ENCODE data around the gene PLA2R1. TPM values are rescaled to one million over a fixed set of nuclear protein-coding genes. Genes with fewer than 3 reads are reported as not detected.

Gene PLA2R1
- total and polyA plus RNA-seq, 10 of the 15 experiments (the other 5 are each of a cell fraction or from before 2014, with no cell fraction given) = 0.01 to 0.05 (median 0.02) TPM; not detected in 6

DNA sequence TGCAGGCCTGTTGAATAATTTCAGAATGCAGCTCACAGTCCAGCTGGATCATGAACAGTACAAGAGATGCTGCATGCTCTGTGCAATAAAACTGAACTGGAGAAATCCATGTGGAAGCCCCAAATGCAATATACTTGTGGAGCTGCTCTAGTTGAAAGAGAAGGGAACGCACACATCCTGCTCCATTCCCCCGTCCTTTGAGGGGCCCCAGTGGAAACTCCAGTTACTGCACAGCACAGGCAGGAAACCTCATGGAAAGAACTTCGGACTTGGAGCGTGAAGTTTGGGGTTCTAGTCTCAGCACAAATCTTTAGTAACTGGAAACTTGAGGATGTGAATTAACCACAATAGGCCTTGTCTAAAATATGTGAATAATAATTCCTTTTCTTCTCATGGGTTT lies 73.2 kb downstream of the PLA2R1 start:
- DNase-seq (ENCODE audit: low read depth, low spot score) = no peak
- POLR2A ChIA-PET = no interaction called here
- Histone ChIP-seq H3K36me3 (ENCODE audit: control insufficient read depth in 2 of 2, insufficient read depth in 2 of 2, low read length in 1 of 2) (no peaks in the 10 kb centered on the region), H3K27ac (ENCODE audit: control insufficient read depth, insufficient read depth) (no peak overlapping the region), H3K27me3 (replicated peaks in 1 of 2; ENCODE audit: control insufficient read depth in 2 of 2, insufficient read depth in 2 of 2, low read length in 1 of 2) (peaks cover 0 to 5% of the 10 kb centered on the region in 2 experiments; a peak in 2 of 4 replicates), H3K4me3 (no peak overlapping the region), H3K4me2 (ENCODE audit: control insufficient read depth, insufficient read depth) (no peak overlapping the region), H3K79me2 (ENCODE audit: control insufficient read depth, insufficient read depth, low read length) (no peaks in the 10 kb centered on the region), H3K4me1 (ENCODE audit: control insufficient read depth, insufficient read depth, low read length) (no peaks in the 10 kb centered on the region), H3K9me3 (replicated peaks; ENCODE audit: control insufficient read depth, insufficient read depth, low read length) (no peaks in the 10 kb centered on the region), H4K20me1 (ENCODE audit: control insufficient read depth, insufficient read depth) (no peaks in the 10 kb centered on the region), H3K9ac (ENCODE audit: control insufficient read depth, insufficient read depth, low read length) (no peak overlapping the region), H2AFZ (ENCODE audit: control insufficient read depth, low read depth, low read length) (no peak overlapping the region)
- CTCF ChIA-PET = no interaction called here
- RAD21 ChIA-PET (ENCODE audit: unreplicated experiment) = no interaction called here
- TF ChIP-seq, protein P1, sequence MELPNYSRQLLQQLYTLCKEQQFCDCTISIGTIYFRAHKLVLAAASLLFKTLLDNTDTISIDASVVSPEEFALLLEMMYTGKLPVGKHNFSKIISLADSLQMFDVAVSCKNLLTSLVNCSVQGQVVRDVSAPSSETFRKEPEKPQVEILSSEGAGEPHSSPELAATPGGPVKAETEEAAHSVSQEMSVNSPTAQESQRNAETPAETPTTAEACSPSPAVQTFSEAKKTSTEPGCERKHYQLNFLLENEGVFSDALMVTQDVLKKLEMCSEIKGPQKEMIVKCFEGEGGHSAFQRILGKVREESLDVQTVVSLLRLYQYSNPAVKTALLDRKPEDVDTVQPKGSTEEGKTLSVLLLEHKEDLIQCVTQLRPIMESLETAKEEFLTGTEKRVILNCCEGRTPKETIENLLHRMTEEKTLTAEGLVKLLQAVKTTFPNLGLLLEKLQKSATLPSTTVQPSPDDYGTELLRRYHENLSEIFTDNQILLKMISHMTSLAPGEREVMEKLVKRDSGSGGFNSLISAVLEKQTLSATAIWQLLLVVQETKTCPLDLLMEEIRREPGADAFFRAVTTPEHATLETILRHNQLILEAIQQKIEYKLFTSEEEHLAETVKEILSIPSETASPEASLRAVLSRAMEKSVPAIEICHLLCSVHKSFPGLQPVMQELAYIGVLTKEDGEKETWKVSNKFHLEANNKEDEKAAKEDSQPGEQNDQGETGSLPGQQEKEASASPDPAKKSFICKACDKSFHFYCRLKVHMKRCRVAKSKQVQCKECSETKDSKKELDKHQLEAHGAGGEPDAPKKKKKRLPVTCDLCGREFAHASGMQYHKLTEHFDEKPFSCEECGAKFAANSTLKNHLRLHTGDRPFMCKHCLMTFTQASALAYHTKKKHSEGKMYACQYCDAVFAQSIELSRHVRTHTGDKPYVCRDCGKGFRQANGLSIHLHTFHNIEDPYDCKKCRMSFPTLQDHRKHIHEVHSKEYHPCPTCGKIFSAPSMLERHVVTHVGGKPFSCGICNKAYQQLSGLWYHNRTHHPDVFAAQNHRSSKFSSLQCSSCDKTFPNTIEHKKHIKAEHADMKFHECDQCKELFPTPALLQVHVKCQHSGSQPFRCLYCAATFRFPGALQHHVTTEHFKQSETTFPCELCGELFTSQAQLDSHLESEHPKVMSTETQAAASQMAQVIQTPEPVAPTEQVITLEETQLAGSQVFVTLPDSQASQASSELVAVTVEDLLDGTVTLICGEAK (IDR thresholded peaks at IDR 0.05; ENCODE audit: borderline replicate concordance) = no peak
- WGBS (ENCODE audit: insufficient coverage, insufficient replicate concordance, low lambda C conversion rate, missing lambda C conversion rate) = 77% methylated on average over 4 of the region's 4 CpGs
- ATAC-seq = no peak
- no TSS peak for BruUV-seq (replicated peaks)
- intact Hi-C loops (cut with micrococcal nuclease; ENCODE audit: unreplicated experiment) = no loop called here
- no peak for FAIRE-seq
- in situ Hi-C loops (cut with MboI) = loop anchor here (10.0 kb wide), 1 partner anchor 1084 kb away; no protein-coding TSS in a partner anchor
- SMC1A ChIA-PET (ENCODE audit: uncharacterized antibody, unreplicated experiment) = no interaction called here

DNA sequence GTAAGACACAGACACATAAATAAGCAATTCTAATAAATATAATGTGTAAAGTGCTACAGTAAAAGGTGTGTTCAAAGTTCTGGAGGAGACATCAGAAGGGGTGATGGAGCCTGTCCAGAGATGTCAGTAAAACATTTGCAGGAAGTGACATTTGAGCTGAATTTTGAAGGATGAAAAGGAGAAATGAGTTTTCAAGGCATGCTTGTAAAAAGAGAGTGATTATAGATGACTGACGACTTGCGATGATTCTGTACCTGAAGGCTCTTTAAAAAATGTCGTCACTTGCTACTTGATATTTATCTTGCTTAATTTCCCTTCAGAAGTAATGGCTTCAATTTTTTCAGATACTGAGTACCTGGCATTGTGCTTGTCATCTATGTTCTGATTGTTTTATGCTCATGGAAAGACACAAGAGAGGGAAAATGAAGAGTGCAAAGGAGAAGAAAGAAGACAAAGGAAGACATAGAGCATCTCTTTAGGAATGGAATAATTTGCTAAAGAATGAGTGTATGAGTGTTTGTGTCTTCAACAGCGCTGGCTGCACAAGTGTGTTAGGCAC lies 73.9 kb downstream of the PLA2R1 start:
- H3K4me1 ChIP-seq (ENCODE audit: control insufficient read depth, insufficient read depth, low read length) = no peaks in the 10 kb centered on the region
- ChIA-PET RAD21 (ENCODE audit: unreplicated experiment) (no interaction called here), POLR2A (no interaction called here), SMC1A (ENCODE audit: uncharacterized antibody, unreplicated experiment) (interaction anchor here (0.7 to 1.0 kb wide), 2 partner anchors 387 to 870 kb away, joined by 3 read pairs; no protein-coding TSS in a partner anchor), CTCF (interaction anchor here (0.6 kb wide), 1 partner anchor 527 kb away, joined by 3 read pairs; no protein-coding TSS in a partner anchor)
- no TSS peak for BruUV-seq (replicated peaks)
- H3K9me3 ChIP-seq (replicated peaks; ENCODE audit: control insufficient read depth, insufficient read depth, low read length) = no peaks in the 10 kb centered on the region
- H3K79me2 ChIP-seq (ENCODE audit: control insufficient read depth, insufficient read depth, low read length) = no peaks in the 10 kb centered on the region
- no peak overlapping the region for H3K27ac ChIP-seq (ENCODE audit: control insufficient read depth, insufficient read depth)
- ATAC-seq (no peak), DNase-seq (ENCODE audit: low read depth, low spot score) (no peak), FAIRE-seq (no peak)
- peaks cover 0 to 5% of the 10 kb centered on the region in 2 experiments; a peak in 2 of 4 replicates for H3K27me3 ChIP-seq (replicated peaks in 1 of 2; ENCODE audit: control insufficient read depth in 2 of 2, insufficient read depth in 2 of 2, low read length in 1 of 2)
- no peak overlapping the region for H2AFZ ChIP-seq (ENCODE audit: control insufficient read depth, low read depth, low read length)
- in situ Hi-C loops (cut with MboI) = loop anchor here (10.0 kb wide), 1 partner anchor 1084 kb away; no protein-coding TSS in a partner anchor
- H3K4me2 ChIP-seq (ENCODE audit: control insufficient read depth, insufficient read depth) = no peak overlapping the region
- intact Hi-C loops (cut with micrococcal nuclease; ENCODE audit: unreplicated experiment) = no loop called here
- no peak overlapping the region for H3K4me3 ChIP-seq
- WGBS (ENCODE audit: insufficient coverage, insufficient replicate concordance, low lambda C conversion rate, missing lambda C conversion rate) = 34% methylated on average over 4 of the region's 4 CpGs
- H3K36me3 ChIP-seq (ENCODE audit: control insufficient read depth in 2 of 2, insufficient read depth in 2 of 2, low read length in 1 of 2) = no peaks in the 10 kb centered on the region
- no peaks in the 10 kb centered on the region for H4K20me1 ChIP-seq (ENCODE audit: control insufficient read depth, insufficient read depth)
- H3K9ac ChIP-seq (ENCODE audit: control insufficient read depth, insufficient read depth, low read length) = no peak overlapping the region
- TF ChIP-seq BACH1 (IDR thresholded peaks at IDR 0.05; ENCODE audit: borderline replicate concordance) (no peak), SMAD5 (IDR thresholded peaks at IDR 0.05; ENCODE audit: low read depth) (no peak), GATAD2B (conservative IDR thresholded peaks at IDR 0.05; ENCODE audit: low read depth) (no peak), HCFC1 (IDR thresholded peaks at IDR 0.05; ENCODE audit: low read length) (no peak), CHD4 (IDR thresholded peaks at IDR 0.05) (no peak), NFXL1 (IDR thresholded peaks at IDR 0.05; ENCODE audit: borderline replicate concordance) (no peak)
- TF ChIP-seq, protein P2, sequence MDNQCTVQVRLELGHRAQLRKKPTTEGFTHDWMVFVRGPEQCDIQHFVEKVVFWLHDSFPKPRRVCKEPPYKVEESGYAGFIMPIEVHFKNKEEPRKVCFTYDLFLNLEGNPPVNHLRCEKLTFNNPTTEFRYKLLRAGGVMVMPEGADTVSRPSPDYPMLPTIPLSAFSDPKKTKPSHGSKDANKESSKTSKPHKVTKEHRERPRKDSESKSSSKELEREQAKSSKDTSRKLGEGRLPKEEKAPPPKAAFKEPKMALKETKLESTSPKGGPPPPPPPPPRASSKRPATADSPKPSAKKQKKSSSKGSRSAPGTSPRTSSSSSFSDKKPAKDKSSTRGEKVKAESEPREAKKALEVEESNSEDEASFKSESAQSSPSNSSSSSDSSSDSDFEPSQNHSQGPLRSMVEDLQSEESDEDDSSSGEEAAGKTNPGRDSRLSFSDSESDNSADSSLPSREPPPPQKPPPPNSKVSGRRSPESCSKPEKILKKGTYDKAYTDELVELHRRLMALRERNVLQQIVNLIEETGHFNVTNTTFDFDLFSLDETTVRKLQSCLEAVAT (IDR thresholded peaks at IDR 0.05) = no peak
- TF ChIP-seq, protein P3, sequence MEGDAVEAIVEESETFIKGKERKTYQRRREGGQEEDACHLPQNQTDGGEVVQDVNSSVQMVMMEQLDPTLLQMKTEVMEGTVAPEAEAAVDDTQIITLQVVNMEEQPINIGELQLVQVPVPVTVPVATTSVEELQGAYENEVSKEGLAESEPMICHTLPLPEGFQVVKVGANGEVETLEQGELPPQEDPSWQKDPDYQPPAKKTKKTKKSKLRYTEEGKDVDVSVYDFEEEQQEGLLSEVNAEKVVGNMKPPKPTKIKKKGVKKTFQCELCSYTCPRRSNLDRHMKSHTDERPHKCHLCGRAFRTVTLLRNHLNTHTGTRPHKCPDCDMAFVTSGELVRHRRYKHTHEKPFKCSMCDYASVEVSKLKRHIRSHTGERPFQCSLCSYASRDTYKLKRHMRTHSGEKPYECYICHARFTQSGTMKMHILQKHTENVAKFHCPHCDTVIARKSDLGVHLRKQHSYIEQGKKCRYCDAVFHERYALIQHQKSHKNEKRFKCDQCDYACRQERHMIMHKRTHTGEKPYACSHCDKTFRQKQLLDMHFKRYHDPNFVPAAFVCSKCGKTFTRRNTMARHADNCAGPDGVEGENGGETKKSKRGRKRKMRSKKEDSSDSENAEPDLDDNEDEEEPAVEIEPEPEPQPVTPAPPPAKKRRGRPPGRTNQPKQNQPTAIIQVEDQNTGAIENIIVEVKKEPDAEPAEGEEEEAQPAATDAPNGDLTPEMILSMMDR (IDR thresholded peaks at IDR 0.05 in 2 of 3, conservative IDR thresholded peaks at IDR 0.05 in 1 of 3; ENCODE audit: control insufficient read depth in 2 of 3, extremely low read depth in 1 of 3, insufficient read depth in 1 of 3, low read depth in 3 of 3, low read length in 3 of 3) = no peak
